Measurements from ENCODE around the gene QTRT2.

DNA sequence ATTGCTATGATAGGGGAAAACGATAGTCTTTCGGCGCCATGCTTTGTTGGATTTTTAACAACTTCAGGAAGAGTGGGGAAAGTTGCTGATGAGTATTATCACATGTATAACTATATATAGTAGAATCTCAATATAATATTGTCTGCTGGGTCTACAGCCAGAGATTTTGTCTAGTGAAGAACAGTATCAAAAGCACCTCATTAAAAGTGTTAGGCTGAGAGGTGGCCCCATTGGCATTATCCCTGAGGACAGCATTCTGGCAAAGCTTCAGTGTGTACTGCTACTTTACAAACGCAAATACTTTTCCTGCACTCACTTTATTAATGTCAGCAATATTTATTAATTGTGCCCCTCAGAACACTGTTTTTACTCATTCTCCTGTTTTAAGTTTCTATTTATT lies 11.8 kb downstream of the QTRT2 start:
- TF ChIP-seq, protein P1, sequence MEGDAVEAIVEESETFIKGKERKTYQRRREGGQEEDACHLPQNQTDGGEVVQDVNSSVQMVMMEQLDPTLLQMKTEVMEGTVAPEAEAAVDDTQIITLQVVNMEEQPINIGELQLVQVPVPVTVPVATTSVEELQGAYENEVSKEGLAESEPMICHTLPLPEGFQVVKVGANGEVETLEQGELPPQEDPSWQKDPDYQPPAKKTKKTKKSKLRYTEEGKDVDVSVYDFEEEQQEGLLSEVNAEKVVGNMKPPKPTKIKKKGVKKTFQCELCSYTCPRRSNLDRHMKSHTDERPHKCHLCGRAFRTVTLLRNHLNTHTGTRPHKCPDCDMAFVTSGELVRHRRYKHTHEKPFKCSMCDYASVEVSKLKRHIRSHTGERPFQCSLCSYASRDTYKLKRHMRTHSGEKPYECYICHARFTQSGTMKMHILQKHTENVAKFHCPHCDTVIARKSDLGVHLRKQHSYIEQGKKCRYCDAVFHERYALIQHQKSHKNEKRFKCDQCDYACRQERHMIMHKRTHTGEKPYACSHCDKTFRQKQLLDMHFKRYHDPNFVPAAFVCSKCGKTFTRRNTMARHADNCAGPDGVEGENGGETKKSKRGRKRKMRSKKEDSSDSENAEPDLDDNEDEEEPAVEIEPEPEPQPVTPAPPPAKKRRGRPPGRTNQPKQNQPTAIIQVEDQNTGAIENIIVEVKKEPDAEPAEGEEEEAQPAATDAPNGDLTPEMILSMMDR (IDR thresholded peaks at IDR 0.05) = no peak
- TF ChIP-seq POLR2A (IDR thresholded peaks at IDR 0.05) (no peak), POLR2AphosphoS5 (IDR thresholded peaks at IDR 0.05) (no peak)
